Cardiac fibroblast (primary cell): ENCODE measurements around the gene PREX1.

Experiments
- DNase-seq, 2 donors: peaks; one replicate each; pipeline versions ENCODE4 v3.0.0 to v3.0.0-alpha.2; 2010; ENCODE audit warnings: low read depth in 2 of 2
- H3K4me3 ChIP-seq, 2 donors: replicated peaks in 1 of 2; 1 replicate in 1 of 2; 2 replicates in 1 of 2; pipeline ENCODE4 v1.5.1; 2011; ENCODE audit warnings: low read depth in 2 of 2, low read length in 2 of 2, mild to moderate bottlenecking in 2 of 2, moderate library complexity in 1 of 2
- TF ChIP-seq, protein P1 (sequence below): IDR thresholded peaks from one replicate; pipeline ENCODE4 v1.5.1; 2011; ENCODE audit warnings: low read depth, mild to moderate bottlenecking, low read length, inconsistent platforms

Gene PREX1

DNA sequence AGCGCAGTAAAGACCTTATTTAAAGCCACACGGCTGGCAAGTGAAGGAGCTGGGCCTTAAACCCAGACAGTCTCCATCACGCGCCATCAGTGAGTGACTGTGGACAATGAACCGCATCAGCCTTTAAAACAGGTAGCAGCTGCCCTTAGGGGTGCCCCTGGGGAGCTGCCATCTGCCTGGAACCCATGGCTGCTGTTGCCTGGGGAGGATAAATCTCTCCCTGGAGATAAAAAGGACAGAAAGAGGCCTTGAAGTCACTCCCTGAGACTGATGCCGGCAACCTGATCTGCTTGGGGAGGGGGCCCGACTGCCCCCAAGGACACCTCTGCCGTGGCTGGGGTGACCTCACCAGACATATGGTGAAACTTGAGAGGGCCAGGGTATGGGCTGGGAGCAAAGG is 73.5 kb downstream of the PREX1 start:
- TF ChIP-seq, protein P1, sequence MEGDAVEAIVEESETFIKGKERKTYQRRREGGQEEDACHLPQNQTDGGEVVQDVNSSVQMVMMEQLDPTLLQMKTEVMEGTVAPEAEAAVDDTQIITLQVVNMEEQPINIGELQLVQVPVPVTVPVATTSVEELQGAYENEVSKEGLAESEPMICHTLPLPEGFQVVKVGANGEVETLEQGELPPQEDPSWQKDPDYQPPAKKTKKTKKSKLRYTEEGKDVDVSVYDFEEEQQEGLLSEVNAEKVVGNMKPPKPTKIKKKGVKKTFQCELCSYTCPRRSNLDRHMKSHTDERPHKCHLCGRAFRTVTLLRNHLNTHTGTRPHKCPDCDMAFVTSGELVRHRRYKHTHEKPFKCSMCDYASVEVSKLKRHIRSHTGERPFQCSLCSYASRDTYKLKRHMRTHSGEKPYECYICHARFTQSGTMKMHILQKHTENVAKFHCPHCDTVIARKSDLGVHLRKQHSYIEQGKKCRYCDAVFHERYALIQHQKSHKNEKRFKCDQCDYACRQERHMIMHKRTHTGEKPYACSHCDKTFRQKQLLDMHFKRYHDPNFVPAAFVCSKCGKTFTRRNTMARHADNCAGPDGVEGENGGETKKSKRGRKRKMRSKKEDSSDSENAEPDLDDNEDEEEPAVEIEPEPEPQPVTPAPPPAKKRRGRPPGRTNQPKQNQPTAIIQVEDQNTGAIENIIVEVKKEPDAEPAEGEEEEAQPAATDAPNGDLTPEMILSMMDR, result no peak
- H3K4me3 ChIP-seq, result no peak overlapping the region
- DNase-seq, result no peak

DNA sequence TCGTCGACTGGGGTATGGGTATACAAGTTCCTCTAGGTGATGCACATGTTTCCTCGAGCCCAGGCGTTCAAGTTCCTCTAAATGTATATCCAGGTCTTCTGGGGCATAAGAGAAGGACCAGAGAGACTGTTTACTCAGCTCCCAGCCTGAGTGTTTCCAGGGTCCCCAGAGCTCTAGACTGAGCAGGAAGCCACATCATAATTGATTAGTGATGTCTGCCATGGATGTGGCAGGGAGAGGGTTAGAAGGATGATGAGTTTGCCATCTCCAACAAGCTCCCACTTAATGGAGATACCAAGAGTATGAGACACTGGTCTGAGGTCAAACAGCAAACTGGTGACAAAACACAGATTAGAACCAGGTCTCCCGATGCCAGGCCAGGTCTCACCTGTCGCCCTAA is 74.8 kb downstream of the PREX1 start:
- H3K4me3 ChIP-seq, result no peak overlapping the region
- no peak for DNase-seq
- TF ChIP-seq, protein P1, result no peak

DNA sequence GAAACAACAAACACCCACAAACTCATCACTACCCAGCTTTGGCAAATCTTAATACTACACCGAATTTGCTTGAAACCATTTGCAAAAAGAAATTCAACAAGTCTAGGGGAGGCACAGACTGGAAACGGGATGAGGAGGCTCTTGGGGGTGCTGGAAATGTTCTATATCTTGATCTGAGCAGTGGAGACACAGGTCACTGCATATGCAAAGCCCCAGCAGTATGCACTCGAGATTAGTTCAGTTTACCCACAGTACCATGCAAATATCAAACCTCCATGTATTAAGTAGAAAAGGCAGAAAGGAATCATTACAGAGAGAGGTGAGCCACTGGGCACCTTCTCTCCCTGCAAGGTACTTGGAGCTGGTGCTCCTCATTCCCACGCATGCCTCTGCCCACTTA is 75.9 kb downstream of the PREX1 start:
- TF ChIP-seq, protein P1, result no peak
- DNase-seq, result no peak
- H3K4me3 ChIP-seq, result no peak overlapping the region

DNA sequence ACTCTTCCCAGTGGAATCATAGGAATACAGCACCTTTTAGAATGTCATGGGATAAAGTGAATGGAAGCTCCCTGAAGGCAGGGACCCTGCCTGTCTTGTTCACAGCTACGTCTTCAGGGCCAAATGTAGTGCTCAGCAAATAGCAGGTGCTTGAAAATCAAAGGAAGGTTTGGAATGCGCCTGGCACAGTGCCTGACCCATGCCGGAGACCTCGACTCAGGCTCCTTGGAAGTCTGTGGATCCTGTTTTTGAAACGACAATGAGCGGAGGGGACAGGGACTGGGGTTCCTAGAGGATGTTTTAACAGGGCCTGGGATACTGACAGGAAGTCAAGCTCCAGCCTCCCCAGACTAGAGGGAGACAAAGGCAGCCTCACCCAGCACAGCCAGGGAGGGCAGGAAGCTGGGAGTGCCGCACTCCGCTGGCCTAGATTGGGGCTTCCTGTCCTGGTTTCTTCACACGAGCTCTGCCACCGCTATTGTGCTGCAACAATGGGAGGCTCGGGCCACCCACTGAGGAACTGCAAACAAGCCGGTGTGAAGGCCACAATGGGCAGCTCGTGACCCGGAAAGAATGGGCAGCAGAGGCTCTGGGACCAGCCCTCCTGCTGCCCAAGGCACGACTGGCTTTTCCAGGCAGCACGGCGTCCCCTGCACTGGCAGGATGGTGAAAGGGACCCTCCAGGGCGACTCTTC is 76.7 kb downstream of the PREX1 start:
- TF ChIP-seq, protein P1, result no peak
- no peak overlapping the region for H3K4me3 ChIP-seq
- peak; percentile 61 to 62 for DNase-seq

DNA sequence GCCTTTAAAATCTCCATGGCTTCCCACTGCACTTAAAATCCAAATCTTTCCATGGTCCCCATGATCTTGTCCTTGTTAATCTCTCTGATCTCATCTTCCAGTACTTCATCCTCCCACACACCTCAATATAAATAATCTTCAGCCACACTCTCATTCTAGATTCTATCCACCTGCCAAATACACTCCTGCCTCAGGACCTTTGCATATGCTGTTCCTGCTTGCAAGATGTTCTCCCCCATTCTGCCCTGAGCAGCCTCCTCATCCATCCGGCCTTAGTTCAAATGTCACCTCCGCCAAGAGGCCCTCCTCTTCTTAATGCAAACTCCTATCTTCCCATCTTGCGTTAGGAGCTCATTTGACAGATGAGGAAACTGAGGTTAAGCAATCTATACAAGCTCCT is 77.4 kb downstream of the PREX1 start:
- H3K4me3 ChIP-seq, result no peak overlapping the region
- DNase-seq, result no peak
- TF ChIP-seq, protein P1, result no peak

- no peak for DNase-seq
- TF ChIP-seq, protein P1, result no peak
- no peak overlapping the region for H3K4me3 ChIP-seq
These were observed 78.4 kb downstream of the PREX1 start for GRCh38 chr20:48749437-48749836.

DNA sequence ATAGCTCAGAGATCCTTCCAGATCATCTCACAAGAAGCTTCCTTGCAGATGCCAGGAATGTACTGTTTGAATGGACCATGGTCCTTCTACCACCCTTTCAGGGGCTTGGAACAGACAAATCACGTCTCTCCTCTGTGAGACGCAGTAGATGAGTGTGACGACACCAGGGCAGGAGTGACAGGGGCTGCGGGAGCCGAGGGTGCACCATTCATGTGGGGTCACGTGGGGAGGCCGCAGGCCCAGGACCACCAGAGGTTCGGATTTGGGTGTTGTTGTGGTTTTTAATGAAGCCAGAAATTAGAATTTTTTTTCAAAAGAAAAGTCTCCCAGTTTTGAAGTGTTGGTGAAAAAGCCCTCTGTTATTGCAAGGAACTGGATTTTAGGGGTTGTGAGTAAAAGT is 79.2 kb downstream of the PREX1 start:
- TF ChIP-seq, protein P1, result no peak
- DNase-seq, result no peak
- no peak overlapping the region for H3K4me3 ChIP-seq
